Measurements from ENCODE around the gene NEUROD4.

The NEUROD4 gene

GRCh38 chr12:54998958-54999510, 20.7 kb upstream of the NEUROD4 start:
- DNase-seq: no peak

- no peak for DNase-seq
These were observed 18.4 kb upstream of the NEUROD4 start for GRCh38 chr12:55001198-55001868.

- no peak for DNase-seq
These were observed 17.4 kb upstream of the NEUROD4 start for GRCh38 chr12:55002355-55002754.

GRCh38 chr12:55008944-55009585, 10.7 kb upstream of the NEUROD4 start:
- DNase-seq: no peak

- DNase-seq: no peak
These were observed 2.3 kb upstream of the NEUROD4 start for GRCh38 chr12:55017416-55017925.

GRCh38 chr12:55024575-55024974, 4.8 kb downstream of the NEUROD4 start:
- no peak for DNase-seq

- no peak for DNase-seq
These were observed 5.7 kb downstream of the NEUROD4 start for GRCh38 chr12:55025508-55025907.

- no peak for DNase-seq
These were observed 14.4 kb downstream of the NEUROD4 start for GRCh38 chr12:55034218-55034617.

- no peak for DNase-seq
These were observed 16.7 kb downstream of the NEUROD4 start for GRCh38 chr12:55036326-55037115.

GRCh38 chr12:55037351-55037987, 17.7 kb downstream of the NEUROD4 start:
- DNase-seq: no peak

GRCh38 chr12:55039395-55040354, 19.9 kb downstream of the NEUROD4 start:
- DNase-seq: no peak

GRCh38 chr12:55041345-55042055, 21.7 kb downstream of the NEUROD4 start:
- no peak for DNase-seq

GRCh38 chr12:55043542-55043941, 23.8 kb downstream of the NEUROD4 start:
- DNase-seq: no peak

GRCh38 chr12:55044135-55044534, 24.4 kb downstream of the NEUROD4 start:
- no peak for DNase-seq

- no peak for DNase-seq
These were observed 29.9 kb downstream of the NEUROD4 start for GRCh38 chr12:55049676-55050075.

GRCh38 chr12:55051197-55051947, 31.6 kb downstream of the NEUROD4 start:
- DNase-seq: no peak

- DNase-seq: no peak
These were observed 37.7 kb downstream of the NEUROD4 start for GRCh38 chr12:55057481-55057880.

- DNase-seq: no peak
These were observed 38.3 kb downstream of the NEUROD4 start for GRCh38 chr12:55058082-55058481.

- DNase-seq: no peak
These were observed 39.0 kb downstream of the NEUROD4 start for GRCh38 chr12:55058776-55059175.

- DNase-seq: no peak
These were observed 40.7 kb downstream of the NEUROD4 start for GRCh38 chr12:55060470-55060869.

Data from stimulated activated CD4-positive, alpha-beta T cell treated with anti-CD3 and anti-CD28 coated beads, Interleukin-4, amount 100 ng/mL, for 4 hours (primary cell).